Mucosa of gallbladder (tissue), 1 donor: Measurements from ENCODE around the gene NTHL1. TPM values are rescaled to one million over a fixed set of nuclear protein-coding genes. Genes with fewer than 3 reads are reported as not detected.

ENCODE experiments used
- DNase-seq: peaks from one replicate; pipeline ENCODE4 v3.0.0-alpha.2; 2020; ENCODE audit warnings: low spot score
- total RNA-seq: library from RNA; stranded (reverse); gene quantifications from one replicate; pipeline ENCODE4 v1.2.1, GENCODE V29; 2021
- donor health status: DM: no; HTN: no; CAD: no.

Gene NTHL1
- total RNA-seq, 1 donor from 2014 or later: 33.9 TPM

GRCh38 chr16:2083876-2084780 lies 36.5 kb upstream of the NTHL1 start:
- no peak for DNase-seq

- DNase-seq: no peak
Observed at GRCh38 chr16:2083409-2083808, 35.8 kb upstream of the NTHL1 start.

GRCh38 chr16:2082983-2083364 lies 35.3 kb upstream of the NTHL1 start:
- no peak for DNase-seq

GRCh38 chr16:2082171-2082982 lies 34.7 kb upstream of the NTHL1 start:
- peak; percentile 49 for DNase-seq

GRCh38 chr16:2081201-2082084 lies 33.8 kb upstream of the NTHL1 start:
- DNase-seq: no peak

- no peak for DNase-seq
Observed at GRCh38 chr16:2079991-2080390, 32.4 kb upstream of the NTHL1 start.

GRCh38 chr16:2079311-2079800 lies 31.7 kb upstream of the NTHL1 start:
- DNase-seq: no peak

- no peak for DNase-seq
Observed at GRCh38 chr16:2078691-2079090, 31.1 kb upstream of the NTHL1 start.

GRCh38 chr16:2078096-2078495 lies 30.5 kb upstream of the NTHL1 start:
- DNase-seq: no peak

- DNase-seq: no peak
Observed at GRCh38 chr16:2077696-2078095, 30.1 kb upstream of the NTHL1 start.

- no peak for DNase-seq
Observed at GRCh38 chr16:2077016-2077415, 29.4 kb upstream of the NTHL1 start.

- DNase-seq: no peak
Observed at GRCh38 chr16:2076072-2076865, 28.6 kb upstream of the NTHL1 start.

GRCh38 chr16:2075631-2076030 lies 28.0 kb upstream of the NTHL1 start:
- no peak for DNase-seq

GRCh38 chr16:2074071-2074470 lies 26.4 kb upstream of the NTHL1 start:
- no peak for DNase-seq

- no peak for DNase-seq
Observed at GRCh38 chr16:2072926-2073325, 25.3 kb upstream of the NTHL1 start.

GRCh38 chr16:2071454-2072202 lies 24.0 kb upstream of the NTHL1 start:
- no peak for DNase-seq

GRCh38 chr16:2070576-2071453 lies 23.2 kb upstream of the NTHL1 start:
- no peak for DNase-seq

- DNase-seq: no peak
Observed at GRCh38 chr16:2066139-2066538, 18.5 kb upstream of the NTHL1 start.

- no peak for DNase-seq
Observed at GRCh38 chr16:2064368-2064945, 16.8 kb upstream of the NTHL1 start.
